GM18907 (cell line): ENCODE data around the gene AK8.

Source experiments
- ATAC-seq: cut with Tn5 transposase; IDR thresholded peaks from one replicate; pipeline ENCODE4 v1.9.1; 2021; ENCODE audit warnings: mild to moderate bottlenecking, moderate library complexity; ENCODE audit not compliant: unreplicated experiment

The AK8 gene

GRCh38 chr9:132858751-132859150, 19.3 kb downstream of the AK8 start:
- ATAC-seq, result no peak

GRCh38 chr9:132857616-132858342, 20.3 kb downstream of the AK8 start:
- ATAC-seq, result no peak

- no peak for ATAC-seq
These were observed 21.1 kb downstream of the AK8 start for GRCh38 chr9:132857031-132857430.

GRCh38 chr9:132855904-132856303, 22.2 kb downstream of the AK8 start:
- ATAC-seq, result no peak

GRCh38 chr9:132854832-132855231, 23.3 kb downstream of the AK8 start:
- ATAC-seq, result no peak

- ATAC-seq, result no peak
These were observed 24.6 kb downstream of the AK8 start for GRCh38 chr9:132853482-132853881.

GRCh38 chr9:132849185-132849706, 28.8 kb downstream of the AK8 start:
- ATAC-seq, result no peak

- ATAC-seq, result no peak
These were observed 31.1 kb downstream of the AK8 start for GRCh38 chr9:132846918-132847515.

GRCh38 chr9:132846109-132846917, 31.8 kb downstream of the AK8 start:
- ATAC-seq, result no peak

GRCh38 chr9:132842124-132843044, 35.7 kb downstream of the AK8 start:
- ATAC-seq, result no peak

GRCh38 chr9:132840980-132841379, 37.1 kb downstream of the AK8 start:
- no peak for ATAC-seq

GRCh38 chr9:132838291-132838690, 39.8 kb downstream of the AK8 start:
- no peak for ATAC-seq

GRCh38 chr9:132837501-132838286, 40.4 kb downstream of the AK8 start:
- ATAC-seq, result no peak

GRCh38 chr9:132834343-132834742, 43.7 kb downstream of the AK8 start:
- no peak for ATAC-seq

- ATAC-seq, result no peak
These were observed 44.4 kb downstream of the AK8 start for GRCh38 chr9:132833550-132834121.

GRCh38 chr9:132832171-132832881, 45.8 kb downstream of the AK8 start:
- ATAC-seq, result no peak

GRCh38 chr9:132828201-132828770, 49.8 kb downstream of the AK8 start:
- ATAC-seq, result no peak

- no peak for ATAC-seq
These were observed 50.7 kb downstream of the AK8 start for GRCh38 chr9:132827366-132827765.
